ENCODE measurements around the gene ADAMTS3.

ADAMTS3 gene

GRCh38 chr4:72442147-72442546 is 126.9 kb downstream of the ADAMTS3 start:
- CTCF ChIA-PET: no interaction called here
- TF ChIP-seq ZNF785 (tag by site-specific recombination; IDR thresholded peaks at IDR 0.05) (no peak), ZNF335 (tag by site-specific recombination; conservative IDR thresholded peaks at IDR 0.05) (no peak), GFI1B (tag by site-specific recombination; IDR thresholded peaks at IDR 0.05) (no peak), ZNF132 (tag by site-specific recombination; IDR thresholded peaks at IDR 0.05; ENCODE audit: borderline replicate concordance) (no peak), ZNF155 (tag by site-specific recombination; IDR thresholded peaks at IDR 0.05) (no peak), ZNF146 (tag by site-specific recombination; IDR thresholded peaks at IDR 0.05) (no peak), SP7 (tag by site-specific recombination; IDR thresholded peaks at IDR 0.05) (no peak), ZBTB48 (tag by site-specific recombination; IDR thresholded peaks at IDR 0.05) (no peak), TCF7L2 (IDR thresholded peaks at IDR 0.05; ENCODE audit: borderline replicate concordance, low read depth, low read length) (no peak), GLIS2 (tag by site-specific recombination; IDR thresholded peaks at IDR 0.05) (no peak), ZSCAN18 (tag by site-specific recombination; IDR thresholded peaks at IDR 0.05) (no peak), ZNF138 (tag by site-specific recombination; IDR thresholded peaks at IDR 0.05; ENCODE audit: borderline replicate concordance) (no peak), ATF2 (tag by site-specific recombination; IDR thresholded peaks at IDR 0.05; ENCODE audit: low read depth) (no peak)
- TF ChIP-seq, protein P1, sequence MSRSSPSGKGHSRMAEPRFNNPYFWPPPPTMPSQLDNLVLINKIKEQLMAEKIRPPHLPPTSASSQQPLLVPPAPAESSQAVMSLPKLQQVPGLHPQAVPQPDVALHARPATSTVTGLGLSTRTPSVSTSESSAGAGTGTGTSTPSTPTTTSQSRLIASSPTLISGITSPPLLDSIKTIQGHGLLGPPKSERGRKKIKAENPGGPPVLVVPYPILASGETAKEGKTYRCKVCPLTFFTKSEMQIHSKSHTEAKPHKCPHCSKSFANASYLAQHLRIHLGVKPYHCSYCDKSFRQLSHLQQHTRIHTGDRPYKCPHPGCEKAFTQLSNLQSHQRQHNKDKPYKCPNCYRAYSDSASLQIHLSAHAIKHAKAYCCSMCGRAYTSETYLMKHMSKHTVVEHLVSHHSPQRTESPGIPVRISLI (tag by site-specific recombination; IDR thresholded peaks at IDR 0.05): no peak
- TF ChIP-seq, protein P2, sequence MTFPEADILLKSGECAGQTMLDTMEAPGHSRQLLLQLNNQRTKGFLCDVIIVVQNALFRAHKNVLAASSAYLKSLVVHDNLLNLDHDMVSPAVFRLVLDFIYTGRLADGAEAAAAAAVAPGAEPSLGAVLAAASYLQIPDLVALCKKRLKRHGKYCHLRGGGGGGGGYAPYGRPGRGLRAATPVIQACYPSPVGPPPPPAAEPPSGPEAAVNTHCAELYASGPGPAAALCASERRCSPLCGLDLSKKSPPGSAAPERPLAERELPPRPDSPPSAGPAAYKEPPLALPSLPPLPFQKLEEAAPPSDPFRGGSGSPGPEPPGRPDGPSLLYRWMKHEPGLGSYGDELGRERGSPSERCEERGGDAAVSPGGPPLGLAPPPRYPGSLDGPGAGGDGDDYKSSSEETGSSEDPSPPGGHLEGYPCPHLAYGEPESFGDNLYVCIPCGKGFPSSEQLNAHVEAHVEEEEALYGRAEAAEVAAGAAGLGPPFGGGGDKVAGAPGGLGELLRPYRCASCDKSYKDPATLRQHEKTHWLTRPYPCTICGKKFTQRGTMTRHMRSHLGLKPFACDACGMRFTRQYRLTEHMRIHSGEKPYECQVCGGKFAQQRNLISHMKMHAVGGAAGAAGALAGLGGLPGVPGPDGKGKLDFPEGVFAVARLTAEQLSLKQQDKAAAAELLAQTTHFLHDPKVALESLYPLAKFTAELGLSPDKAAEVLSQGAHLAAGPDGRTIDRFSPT (tag by site-specific recombination; IDR thresholded peaks at IDR 0.05): no peak
- TF ChIP-seq, protein P3, sequence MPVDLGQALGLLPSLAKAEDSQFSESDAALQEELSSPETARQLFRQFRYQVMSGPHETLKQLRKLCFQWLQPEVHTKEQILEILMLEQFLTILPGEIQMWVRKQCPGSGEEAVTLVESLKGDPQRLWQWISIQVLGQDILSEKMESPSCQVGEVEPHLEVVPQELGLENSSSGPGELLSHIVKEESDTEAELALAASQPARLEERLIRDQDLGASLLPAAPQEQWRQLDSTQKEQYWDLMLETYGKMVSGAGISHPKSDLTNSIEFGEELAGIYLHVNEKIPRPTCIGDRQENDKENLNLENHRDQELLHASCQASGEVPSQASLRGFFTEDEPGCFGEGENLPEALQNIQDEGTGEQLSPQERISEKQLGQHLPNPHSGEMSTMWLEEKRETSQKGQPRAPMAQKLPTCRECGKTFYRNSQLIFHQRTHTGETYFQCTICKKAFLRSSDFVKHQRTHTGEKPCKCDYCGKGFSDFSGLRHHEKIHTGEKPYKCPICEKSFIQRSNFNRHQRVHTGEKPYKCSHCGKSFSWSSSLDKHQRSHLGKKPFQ (tag by site-specific recombination; IDR thresholded peaks at IDR 0.05): no peak
- Histone ChIP-seq H3K4me1 (ENCODE audit: control insufficient read depth, insufficient read depth, low read length) (no peaks in the 10 kb centered on the region), H3K4me3 (ENCODE audit: low read depth, low read length) (no peak overlapping the region), H3K36me3 (ENCODE audit: control insufficient read depth in 2 of 2, insufficient read depth in 1 of 2, low read length in 2 of 2) (no peaks in the 10 kb centered on the region), H3K27ac (ENCODE audit: extremely low read depth, low read depth, low read length) (no peak overlapping the region), H3K9me3 (ENCODE audit: control insufficient read depth, insufficient read depth, low read depth, low read length) (no peaks in the 10 kb centered on the region)
- POLR2A ChIA-PET: no interaction called here

GRCh38 chr4:72440386-72440785 is 128.6 kb downstream of the ADAMTS3 start:
- TF ChIP-seq ZNF548 (tag by site-specific recombination; IDR thresholded peaks at IDR 0.05): no peak
- TF ChIP-seq ZNF223 (tag by site-specific recombination; IDR thresholded peaks at IDR 0.05): no peak
- no peak for TF ChIP-seq ZNF24 (tag by site-specific recombination; IDR thresholded peaks at IDR 0.05)
- TF ChIP-seq ZNF169 (tag by site-specific recombination; IDR thresholded peaks at IDR 0.05): no peak
- no peak for TF ChIP-seq SALL2 (tag by site-specific recombination; IDR thresholded peaks at IDR 0.05; ENCODE audit: borderline replicate concordance)
- TF ChIP-seq, protein P4, sequence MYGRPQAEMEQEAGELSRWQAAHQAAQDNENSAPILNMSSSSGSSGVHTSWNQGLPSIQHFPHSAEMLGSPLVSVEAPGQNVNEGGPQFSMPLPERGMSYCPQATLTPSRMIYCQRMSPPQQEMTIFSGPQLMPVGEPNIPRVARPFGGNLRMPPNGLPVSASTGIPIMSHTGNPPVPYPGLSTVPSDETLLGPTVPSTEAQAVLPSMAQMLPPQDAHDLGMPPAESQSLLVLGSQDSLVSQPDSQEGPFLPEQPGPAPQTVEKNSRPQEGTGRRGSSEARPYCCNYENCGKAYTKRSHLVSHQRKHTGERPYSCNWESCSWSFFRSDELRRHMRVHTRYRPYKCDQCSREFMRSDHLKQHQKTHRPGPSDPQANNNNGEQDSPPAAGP (tag by site-specific recombination; IDR thresholded peaks at IDR 0.05): no peak
- TF ChIP-seq ZNF211 (tag by site-specific recombination; IDR thresholded peaks at IDR 0.05; ENCODE audit: low read depth): no peak
- TF ChIP-seq, protein P5, sequence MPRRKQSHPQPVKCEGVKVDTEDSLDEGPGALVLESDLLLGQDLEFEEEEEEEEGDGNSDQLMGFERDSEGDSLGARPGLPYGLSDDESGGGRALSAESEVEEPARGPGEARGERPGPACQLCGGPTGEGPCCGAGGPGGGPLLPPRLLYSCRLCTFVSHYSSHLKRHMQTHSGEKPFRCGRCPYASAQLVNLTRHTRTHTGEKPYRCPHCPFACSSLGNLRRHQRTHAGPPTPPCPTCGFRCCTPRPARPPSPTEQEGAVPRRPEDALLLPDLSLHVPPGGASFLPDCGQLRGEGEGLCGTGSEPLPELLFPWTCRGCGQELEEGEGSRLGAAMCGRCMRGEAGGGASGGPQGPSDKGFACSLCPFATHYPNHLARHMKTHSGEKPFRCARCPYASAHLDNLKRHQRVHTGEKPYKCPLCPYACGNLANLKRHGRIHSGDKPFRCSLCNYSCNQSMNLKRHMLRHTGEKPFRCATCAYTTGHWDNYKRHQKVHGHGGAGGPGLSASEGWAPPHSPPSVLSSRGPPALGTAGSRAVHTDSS (tag by site-specific recombination; IDR thresholded peaks at IDR 0.05): no peak
- no peak for TF ChIP-seq ZNF155 (tag by site-specific recombination; IDR thresholded peaks at IDR 0.05)
- no peak for TF ChIP-seq ZNF530 (tag by site-specific recombination; IDR thresholded peaks at IDR 0.05; ENCODE audit: low read depth)
- no peak for TF ChIP-seq ZNF121 (tag by site-specific recombination; IDR thresholded peaks at IDR 0.05)
- Histone ChIP-seq H3K4me1 (ENCODE audit: control insufficient read depth, insufficient read depth, low read length) (no peaks in the 10 kb centered on the region), H3K4me3 (ENCODE audit: low read depth, low read length) (no peak overlapping the region), H3K36me3 (ENCODE audit: control insufficient read depth in 2 of 2, insufficient read depth in 1 of 2, low read length in 2 of 2) (no peaks in the 10 kb centered on the region), H3K9me3 (ENCODE audit: control insufficient read depth, insufficient read depth, low read depth, low read length) (no peaks in the 10 kb centered on the region), H3K27ac (ENCODE audit: extremely low read depth, low read depth, low read length) (no peak overlapping the region)
- CTCF ChIA-PET: interaction anchor here (0.6 kb wide), 1 partner anchor 27 kb away, joined by 3 read pairs; no protein-coding TSS in a partner anchor
- POLR2A ChIA-PET: no interaction called here

Measured in HEK293 (cell line).